OCI-LY7 (cell line): ENCODE measurements around the gene C15orf62. TPM values are rescaled to one million over a fixed set of nuclear protein-coding genes. Genes with fewer than 3 reads are reported as not detected.

ENCODE experiments used
- Bru-seq: library from RNA; stranded (reverse); fragments of 400-500 nt; gene quantifications from one replicate; lab custom pipeline; 2021; lab: Mats Ljungman, UMichigan
- BruChase-seq, 2 experiments: library from RNA; stranded (reverse); fragments of 400-500 nt; gene quantifications; one replicate each; lab custom pipeline; 2021; lab: Mats Ljungman, UMichigan
- BruUV-seq: library from RNA; stranded (reverse); fragments of 400-500 nt; replicated peaks from 2 replicates; lab custom pipeline; 2021; lab: Mats Ljungman, UMichigan
- CTCF ChIA-PET: fragments of 300-600 bp; sonication (Branson Sonifier 250); formaldehyde crosslinking; loops from one replicate; lab custom pipeline; 2022; ENCODE audit warnings: antibody characterized with exemption; ENCODE audit not compliant: unreplicated experiment; lab: Charles Lee
- POLR2A ChIA-PET: fragments of 300-600 bp; sonication (Branson Sonifier 250); formaldehyde crosslinking; loops from one replicate; lab custom pipeline; 2022; ENCODE audit warnings: antibody characterized with exemption; lab: Charles Lee
- DNase-seq: peaks from one replicate; pipeline ENCODE4 v3.0.0-alpha.2; 2015; ENCODE audit warnings: low spot score
- H2AFZ ChIP-seq: fragments of 200-600 bp; sonication (generic), shearing (Covaris generic); 2 replicates; pipeline ENCODE4 v1.6.1; 2014; ENCODE audit warnings: mild to moderate bottlenecking, antibody characterized with exemption, low read length, moderate library complexity
- H3K27ac ChIP-seq: fragments of 200-600 bp; sonication (generic); 2 replicates; pipeline ENCODE4 v1.5.1; 2014; ENCODE audit warnings: mixed run types, low read depth, mild to moderate bottlenecking, moderate library complexity, low read length, inconsistent platforms; ENCODE audit not compliant: poor library complexity, severe bottlenecking
- H3K36me3 ChIP-seq: fragments of 200-600 bp; sonication (generic); 2 replicates; pipeline ENCODE4 v1.6.1; 2014; ENCODE audit warnings: mild to moderate bottlenecking, antibody characterized with exemption, low read length, moderate library complexity, mixed read lengths; ENCODE audit not compliant: insufficient read depth
- H3K4me1 ChIP-seq: fragments of 200-600 bp; sonication (generic); 2 replicates; pipeline ENCODE4 v1.5.1; 2014; ENCODE audit warnings: mild to moderate bottlenecking, low read length; ENCODE audit not compliant: insufficient read depth, poor library complexity, severe bottlenecking
- H3K4me2 ChIP-seq: fragments of 200-600 bp; sonication (generic); 2 replicates; pipeline ENCODE4 v1.6.1; 2014; ENCODE audit warnings: mild to moderate bottlenecking, low read length
- H3K4me3 ChIP-seq: fragments of 200-600 bp; sonication (generic); 2 replicates; pipeline ENCODE4 v1.5.1; 2014; ENCODE audit warnings: mild to moderate bottlenecking, low read depth, low read length; ENCODE audit not compliant: poor library complexity, severe bottlenecking
- H3K79me2 ChIP-seq: fragments of 200-600 bp; sonication (generic); 2 replicates; pipeline ENCODE4 v1.6.1; 2016; ENCODE audit warnings: low read depth, mild to moderate bottlenecking, low read length, moderate library complexity, mixed read lengths; ENCODE audit not compliant: insufficient read depth
- H3K9me2 ChIP-seq: fragments of 200-600 bp; sonication (generic); 2 replicates; pipeline ENCODE4 v1.6.1; 2016; ENCODE audit warnings: mild to moderate bottlenecking, low read length, mixed read lengths; ENCODE audit not compliant: insufficient read depth
- H3K9me3 ChIP-seq: fragments of 200-600 bp; sonication (generic); 2 replicates; pipeline ENCODE4 v1.6.1; 2014; ENCODE audit warnings: mild to moderate bottlenecking, mixed run types, low read length, mixed read lengths
- H4K20me1 ChIP-seq: fragments of 200-600 bp; sonication (generic); 2 replicates; pipeline ENCODE4 v1.6.1; 2014; ENCODE audit warnings: mild to moderate bottlenecking, antibody characterized with exemption, low read length, moderate library complexity, mixed read lengths; ENCODE audit not compliant: insufficient read depth
- EZH2phosphoT487 ChIP-seq: fragments of 200-600 bp; sonication (generic); IDR thresholded peaks from 2 replicates; pipeline ENCODE4 v1.6.1; 2018; ENCODE audit warnings: low read depth, borderline replicate concordance, mild to moderate bottlenecking, mixed run types, antibody characterized with exemption, low read length, moderate library complexity, mixed read lengths
- intact Hi-C: fragments of 100-400 bp; cut with micrococcal nuclease; formaldehyde crosslinking; loops from one replicate; pipeline ENCODE4 v1.10.0; 2022; ENCODE audit not compliant: unreplicated experiment
- long read RNA-seq: library from polyadenylated mRNA; stranded (forward); transcript quantifications from one replicate; pipeline ENCODE4 v2.0.0, GENCODE V29; 2022
- total RNA-seq, 2 experiments: library from RNA; depleted of rRNA in 1 of 2; stranded (reverse); fragments of >200 nt in 1 of 2; shearing (Covaris generic) in 1 of 2; gene quantifications; 2 replicates each; pipeline ENCODE4 v1.2.3, GENCODE V29; 2014 to 2022
- TF ChIP-seq, protein P1 (sequence below): fragments of 200-600 bp; sonication (generic); conservative IDR thresholded peaks from 2 replicates; pipeline ENCODE4 v1.5.1; 2014; ENCODE audit warnings: mild to moderate bottlenecking, antibody characterized with exemption, low read length, moderate library complexity, mixed read lengths

Gene C15orf62, protein sequence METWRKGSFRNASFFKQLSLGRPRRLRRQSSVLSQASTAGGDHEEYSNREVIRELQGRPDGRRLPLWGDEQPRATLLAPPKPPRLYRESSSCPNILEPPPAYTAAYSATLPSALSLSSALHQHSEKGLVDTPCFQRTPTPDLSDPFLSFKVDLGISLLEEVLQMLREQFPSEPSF
- 4.0 and 4.7 TPM in 2 replicates for total RNA-seq (2014; rRNA removed; shearing (Covaris generic))
- 2.4 and 2.7 TPM in 2 replicates for total RNA-seq (2022)
- percentile 48 among the genes with signal in this experiment for Bru-seq, nascent RNA
- percentile 47 among the genes with signal in this experiment for BruChase-seq, experiment 1, labeled RNA remaining after a 6-hour chase
- percentile 65 among the genes with signal in this experiment for BruChase-seq, experiment 2, labeled RNA remaining after a 2-hour chase
- long read RNA-seq, partial matches to known transcripts: 0 of 2 reads
- long read RNA-seq, other reads (novel, unspliced or antisense): 0 of 2 reads

GRCh38 chr15:40769274-40770146, at the start of gene C15orf62:
Gene C15orf62 (plus strand): TSS chr15:40769980. CDS start chr15:40770496, 516 bp downstream.
- ChIA-PET POLR2A (interaction anchor here (0.6 to 3.3 kb wide), 14 partner anchors 12 to 348 kb away, joined by 3 to 15 read pairs (median 4); partner anchors contain the start of genes CCDC32, DNAJC17, RPUSD2 and ZFYVE19), CTCF (interaction anchor here (0.5 to 1.8 kb wide), 6 partner anchors 12 to 122 kb away, joined by 3 to 5 read pairs (median 3); no protein-coding TSS in a partner anchor)
- Histone ChIP-seq H3K9me3 (no peaks in the 10 kb centered on the region), H3K4me1 (peaks cover 59% of the 10 kb centered on the region), H3K79me2 (peaks cover 4% of the 10 kb centered on the region; the same call in 1 of the 2 replicates), H3K4me2 (peak within 1 kb of the TSS; percentile 80), H3K36me3 (peaks cover 50% of the 10 kb centered on the region; the same call in 1 of the 2 replicates), H3K4me3 (peak within 1 kb of the TSS; percentile 61), H3K27ac (peak within 1 kb of the TSS; percentile 97), H4K20me1 (no peaks in the 10 kb centered on the region), H2AFZ (peak within 1 kb of the TSS; percentile 26; the same call in 1 of the 2 replicates), H3K9me2 (no peaks in the 10 kb centered on the region)
- no peak for TF ChIP-seq EZH2phosphoT487
- TF ChIP-seq, protein P1, sequence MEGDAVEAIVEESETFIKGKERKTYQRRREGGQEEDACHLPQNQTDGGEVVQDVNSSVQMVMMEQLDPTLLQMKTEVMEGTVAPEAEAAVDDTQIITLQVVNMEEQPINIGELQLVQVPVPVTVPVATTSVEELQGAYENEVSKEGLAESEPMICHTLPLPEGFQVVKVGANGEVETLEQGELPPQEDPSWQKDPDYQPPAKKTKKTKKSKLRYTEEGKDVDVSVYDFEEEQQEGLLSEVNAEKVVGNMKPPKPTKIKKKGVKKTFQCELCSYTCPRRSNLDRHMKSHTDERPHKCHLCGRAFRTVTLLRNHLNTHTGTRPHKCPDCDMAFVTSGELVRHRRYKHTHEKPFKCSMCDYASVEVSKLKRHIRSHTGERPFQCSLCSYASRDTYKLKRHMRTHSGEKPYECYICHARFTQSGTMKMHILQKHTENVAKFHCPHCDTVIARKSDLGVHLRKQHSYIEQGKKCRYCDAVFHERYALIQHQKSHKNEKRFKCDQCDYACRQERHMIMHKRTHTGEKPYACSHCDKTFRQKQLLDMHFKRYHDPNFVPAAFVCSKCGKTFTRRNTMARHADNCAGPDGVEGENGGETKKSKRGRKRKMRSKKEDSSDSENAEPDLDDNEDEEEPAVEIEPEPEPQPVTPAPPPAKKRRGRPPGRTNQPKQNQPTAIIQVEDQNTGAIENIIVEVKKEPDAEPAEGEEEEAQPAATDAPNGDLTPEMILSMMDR: no peak
- BruUV-seq: no TSS peak
- peak; percentile 94 for DNase-seq
- intact Hi-C loops: loop anchor here (1.0 to 5.0 kb wide), 6 partner anchors 13 to 177 kb away; partner anchors contain the start of genes DNAJC17, KNL1, RAD51 and RMDN3

GRCh38 chr15:40721701-40722100, 48.1 kb upstream of the C15orf62 start:
- Histone ChIP-seq H3K4me2 (no peak overlapping the region), H3K9me2 (no peaks in the 10 kb centered on the region), H3K36me3 (peaks cover 88% of the 10 kb centered on the region), H3K4me3 (no peak overlapping the region), H3K79me2 (no peaks in the 10 kb centered on the region), H3K9me3 (no peaks in the 10 kb centered on the region), H2AFZ (no peak overlapping the region), H3K4me1 (no peaks in the 10 kb centered on the region), H4K20me1 (no peaks in the 10 kb centered on the region), H3K27ac (no peak overlapping the region)
- ChIA-PET POLR2A (interaction anchor here (0.5 kb wide), 1 partner anchor 322 kb away, joined by 3 read pairs; no protein-coding TSS in a partner anchor), CTCF (no interaction called here)
- no peak for TF ChIP-seq EZH2phosphoT487
- TF ChIP-seq, protein P1: no peak
- intact Hi-C loops: no loop called here
- BruUV-seq: TSS peak; percentile 34
- DNase-seq: no peak
